ENCODE measurements around the gene IAH1. TPM values are rescaled to one million over a fixed set of nuclear protein-coding genes. Genes with fewer than 3 reads are reported as not detected.

Gene IAH1
- total RNA-seq, 2 donors from 2014 or later, result 43.6 to 45.2 TPM

DNA sequence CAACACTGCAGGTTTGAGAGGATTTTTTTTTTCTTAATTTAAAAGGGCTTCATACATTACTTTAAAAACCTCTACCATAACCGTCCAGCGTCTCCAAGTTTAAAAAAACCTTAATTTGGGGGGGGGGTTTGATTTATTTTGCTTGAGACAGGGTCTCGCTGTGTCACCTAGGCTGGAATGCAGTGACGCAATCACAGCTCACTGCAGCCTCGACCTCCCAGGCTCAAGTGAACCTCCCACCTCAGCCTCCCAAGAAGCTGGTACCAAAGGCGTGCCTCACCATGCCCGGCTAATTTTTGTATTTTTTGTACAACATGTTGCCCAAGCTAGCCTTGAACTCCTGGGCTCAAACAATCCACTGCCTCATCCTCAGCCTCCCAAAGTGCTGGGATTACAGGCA lies 44.4 kb downstream of the IAH1 start:
- Mint-ChIP-seq H3K4me3 (no peak overlapping the region), H3K27me3 (no peaks in the 10 kb centered on the region), H3K27ac (no peak overlapping the region), H3K4me1 (peaks cover 3% of the 10 kb centered on the region), H3K36me3 (ENCODE audit: low read depth) (peaks cover 9% of the 10 kb centered on the region)
- DNase-seq, result no peak
- no peaks in the 10 kb centered on the region for H3K9me3 ChIP-seq (ENCODE audit: control insufficient read depth, low read length, poor library complexity, severe bottlenecking)
- no peak for ATAC-seq

DNA sequence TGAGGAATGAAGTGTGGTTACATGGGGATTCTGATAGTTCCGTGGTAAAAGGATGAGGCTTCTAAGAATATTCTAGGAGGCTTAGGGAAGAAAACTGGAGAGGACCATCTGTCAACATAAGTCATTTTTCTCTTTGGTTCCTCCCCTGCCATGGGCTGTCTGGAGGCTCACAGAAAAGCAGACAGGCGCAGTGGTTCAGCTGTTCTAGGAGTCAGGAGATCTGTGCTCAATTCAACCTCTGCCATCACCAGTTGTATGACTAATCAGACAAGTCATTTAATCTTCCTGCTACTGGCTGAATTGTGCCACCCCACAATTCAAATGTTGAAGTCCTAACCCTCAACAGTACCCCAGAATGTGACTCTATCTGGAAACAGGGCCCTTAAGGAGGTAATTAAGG lies 44.9 kb downstream of the IAH1 start:
- no peak overlapping the region for H3K4me3 Mint-ChIP-seq
- peaks cover 9% of the 10 kb centered on the region for H3K36me3 Mint-ChIP-seq (ENCODE audit: low read depth)
- peaks cover 3% of the 10 kb centered on the region for H3K4me1 Mint-ChIP-seq
- ATAC-seq, result no peak
- no peak for DNase-seq
- H3K27ac Mint-ChIP-seq, result no peak overlapping the region
- no peaks in the 10 kb centered on the region for H3K9me3 ChIP-seq (ENCODE audit: control insufficient read depth, low read length, poor library complexity, severe bottlenecking)
- H3K27me3 Mint-ChIP-seq, result no peaks in the 10 kb centered on the region

DNA sequence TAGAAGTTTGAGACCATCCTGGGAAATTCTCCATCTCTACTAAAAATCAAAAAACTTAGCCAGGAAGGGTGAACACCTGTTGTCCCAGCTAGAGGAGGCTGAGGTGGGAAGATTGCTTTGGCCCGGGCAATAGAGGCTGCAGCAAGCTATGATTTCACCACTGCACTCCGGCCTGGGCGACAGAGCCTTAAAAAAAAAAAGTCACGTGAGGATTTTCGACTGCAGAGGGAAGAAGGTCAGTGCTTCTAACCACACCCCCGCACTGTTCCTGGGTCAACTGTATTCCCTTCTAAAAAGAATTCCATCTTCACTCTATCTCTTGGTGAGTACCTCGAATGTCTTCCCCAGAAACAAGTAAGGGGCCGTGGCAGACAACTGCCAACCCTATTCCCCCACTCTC lies 49.9 kb downstream of the IAH1 start:
- H3K36me3 Mint-ChIP-seq (ENCODE audit: low read depth), result peaks cover 6% of the 10 kb centered on the region
- H3K4me3 Mint-ChIP-seq, result no peak overlapping the region
- no peak for DNase-seq
- peak overlapping the region; percentile 29 for H3K27ac Mint-ChIP-seq
- no peaks in the 10 kb centered on the region for H3K9me3 ChIP-seq (ENCODE audit: control insufficient read depth, low read length, poor library complexity, severe bottlenecking)
- ATAC-seq, result no peak
- H3K4me1 Mint-ChIP-seq, result peaks cover 8% of the 10 kb centered on the region
- H3K27me3 Mint-ChIP-seq, result no peaks in the 10 kb centered on the region

DNA sequence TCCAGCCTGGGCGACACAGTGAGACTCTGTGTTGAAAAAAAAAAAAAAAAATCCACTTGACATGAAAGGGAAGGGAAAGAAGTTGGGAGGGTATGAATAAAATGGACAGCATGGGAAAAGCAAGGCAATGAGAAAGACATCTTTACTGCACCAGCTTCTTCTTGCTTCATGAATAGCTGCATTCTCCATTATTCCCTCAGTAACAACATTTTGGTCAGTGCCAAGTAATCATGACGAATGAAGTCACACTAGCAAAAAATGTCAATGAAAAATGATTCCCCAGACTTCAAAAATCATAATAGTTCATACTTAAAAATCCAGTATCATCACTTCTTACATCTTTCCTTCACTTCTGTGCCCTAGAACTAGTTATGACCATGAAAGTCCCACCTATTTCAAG lies 50.9 kb downstream of the IAH1 start:
- DNase-seq, result no peak
- Mint-ChIP-seq H3K4me1 (peaks cover 8% of the 10 kb centered on the region), H3K27me3 (no peaks in the 10 kb centered on the region), H3K4me3 (no peak overlapping the region), H3K27ac (peak overlapping the region; percentile 29), H3K36me3 (ENCODE audit: low read depth) (peaks cover 6% of the 10 kb centered on the region)
- H3K9me3 ChIP-seq (ENCODE audit: control insufficient read depth, low read length, poor library complexity, severe bottlenecking), result no peaks in the 10 kb centered on the region
- ATAC-seq, result no peak

- ATAC-seq, result no peak
- no peaks in the 10 kb centered on the region for H3K9me3 ChIP-seq (ENCODE audit: control insufficient read depth, low read length, poor library complexity, severe bottlenecking)
- Mint-ChIP-seq H3K4me3 (no peak overlapping the region), H3K36me3 (ENCODE audit: low read depth) (peaks cover 2% of the 10 kb centered on the region), H3K27ac (peak overlapping the region; percentile 34), H3K4me1 (peaks cover 8% of the 10 kb centered on the region), H3K27me3 (no peaks in the 10 kb centered on the region)
- DNase-seq, result no peak
These were observed 53.8 kb downstream of the IAH1 start for GRCh38 chr2:9527995-9528787.

DNA sequence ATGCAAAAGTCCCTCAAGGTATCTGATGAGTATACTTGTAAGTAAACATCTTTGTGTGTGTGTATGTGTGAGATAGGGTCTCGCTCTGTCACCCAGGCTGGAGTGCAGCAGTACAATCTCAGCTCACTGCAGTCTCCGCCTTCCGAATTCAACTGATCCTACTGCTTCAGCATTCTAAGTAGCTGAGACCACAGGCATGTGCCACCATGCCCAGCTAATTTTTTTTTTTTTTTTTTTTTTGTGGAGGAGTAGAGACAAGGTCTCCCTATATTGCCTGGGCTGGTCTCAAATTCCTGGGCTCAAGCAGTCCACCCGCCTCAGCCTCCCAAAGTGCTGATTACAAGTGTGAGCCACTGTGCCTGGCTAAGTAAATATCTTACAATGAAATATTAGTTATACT lies 58.1 kb downstream of the IAH1 start:
- H3K4me3 Mint-ChIP-seq, result no peak overlapping the region
- no peaks in the 10 kb centered on the region for H3K9me3 ChIP-seq (ENCODE audit: control insufficient read depth, low read length, poor library complexity, severe bottlenecking)
- no peaks in the 10 kb centered on the region for H3K36me3 Mint-ChIP-seq (ENCODE audit: low read depth)
- no peak for DNase-seq
- no peak for ATAC-seq
- H3K4me1 Mint-ChIP-seq, result peaks cover 7% of the 10 kb centered on the region
- no peak overlapping the region for H3K27ac Mint-ChIP-seq
- H3K27me3 Mint-ChIP-seq, result no peaks in the 10 kb centered on the region

- H3K4me1 Mint-ChIP-seq, result peaks cover 9% of the 10 kb centered on the region
- no peak overlapping the region for H3K4me3 Mint-ChIP-seq
- ATAC-seq, result no peak
- no peak for DNase-seq
- H3K9me3 ChIP-seq (ENCODE audit: control insufficient read depth, low read length, poor library complexity, severe bottlenecking), result no peaks in the 10 kb centered on the region
- no peaks in the 10 kb centered on the region for H3K36me3 Mint-ChIP-seq (ENCODE audit: low read depth)
- no peak overlapping the region for H3K27ac Mint-ChIP-seq
- no peaks in the 10 kb centered on the region for H3K27me3 Mint-ChIP-seq
These were observed 59.3 kb downstream of the IAH1 start for GRCh38 chr2:9533663-9534062.

DNA sequence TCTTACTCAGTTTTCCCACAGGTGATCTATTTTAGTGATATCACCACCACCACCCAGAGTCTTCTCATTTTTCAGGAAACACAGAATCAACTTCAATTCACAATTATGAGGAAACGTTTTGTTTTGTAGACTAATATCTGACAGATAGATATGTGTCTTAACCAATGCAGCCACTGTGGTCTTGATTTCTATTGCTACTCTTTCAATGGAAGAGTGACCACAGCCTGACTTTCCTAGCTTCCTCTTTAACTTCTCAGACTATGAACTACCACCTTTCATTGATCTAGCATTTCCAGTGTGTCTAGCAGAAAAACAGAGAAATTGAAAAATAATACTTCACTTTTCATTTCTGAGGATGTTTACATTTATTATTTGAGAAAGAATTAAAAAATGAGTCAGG lies 60.8 kb downstream of the IAH1 start:
- ATAC-seq, result no peak
- no peaks in the 10 kb centered on the region for H3K36me3 Mint-ChIP-seq (ENCODE audit: low read depth)
- H3K27ac Mint-ChIP-seq, result no peak overlapping the region

DNA sequence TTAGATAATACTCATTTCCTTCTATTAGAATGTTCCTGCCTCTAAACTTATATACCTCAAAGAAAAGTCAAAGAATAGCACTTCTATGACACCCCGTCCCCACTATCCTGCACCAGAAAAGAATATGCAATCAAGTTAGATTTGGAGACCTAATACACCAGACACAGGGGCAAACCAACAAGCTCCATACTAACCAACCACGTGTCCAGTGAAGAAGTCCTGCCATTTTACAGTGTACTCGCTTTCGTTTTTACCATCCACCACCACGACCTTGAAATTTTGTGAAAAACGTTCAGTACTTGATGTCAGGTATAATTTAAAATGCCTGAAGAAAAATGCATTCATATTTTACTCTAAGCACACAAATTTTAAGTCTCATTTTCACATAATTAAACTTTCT lies 62.2 kb downstream of the IAH1 start:
- ATAC-seq, result no peak
- no peaks in the 10 kb centered on the region for H3K36me3 Mint-ChIP-seq (ENCODE audit: low read depth)
- H3K9me3 ChIP-seq (ENCODE audit: control insufficient read depth, low read length, poor library complexity, severe bottlenecking), result no peaks in the 10 kb centered on the region
- H3K27ac Mint-ChIP-seq, result peak overlapping the region; percentile 51
- H3K4me3 Mint-ChIP-seq, result no peak overlapping the region
- DNase-seq, result no peak
- no peaks in the 10 kb centered on the region for H3K27me3 Mint-ChIP-seq
- H3K4me1 Mint-ChIP-seq, result peaks cover 11% of the 10 kb centered on the region

More for the DNA sequence above, 60.8 kb downstream of the IAH1 start:
- H3K4me3 Mint-ChIP-seq, result no peak overlapping the region
- H3K9me3 ChIP-seq (ENCODE audit: control insufficient read depth, low read length, poor library complexity, severe bottlenecking), result no peaks in the 10 kb centered on the region
- peaks cover 9% of the 10 kb centered on the region for H3K4me1 Mint-ChIP-seq
- DNase-seq, result no peak
- H3K27me3 Mint-ChIP-seq, result no peaks in the 10 kb centered on the region

DNA sequence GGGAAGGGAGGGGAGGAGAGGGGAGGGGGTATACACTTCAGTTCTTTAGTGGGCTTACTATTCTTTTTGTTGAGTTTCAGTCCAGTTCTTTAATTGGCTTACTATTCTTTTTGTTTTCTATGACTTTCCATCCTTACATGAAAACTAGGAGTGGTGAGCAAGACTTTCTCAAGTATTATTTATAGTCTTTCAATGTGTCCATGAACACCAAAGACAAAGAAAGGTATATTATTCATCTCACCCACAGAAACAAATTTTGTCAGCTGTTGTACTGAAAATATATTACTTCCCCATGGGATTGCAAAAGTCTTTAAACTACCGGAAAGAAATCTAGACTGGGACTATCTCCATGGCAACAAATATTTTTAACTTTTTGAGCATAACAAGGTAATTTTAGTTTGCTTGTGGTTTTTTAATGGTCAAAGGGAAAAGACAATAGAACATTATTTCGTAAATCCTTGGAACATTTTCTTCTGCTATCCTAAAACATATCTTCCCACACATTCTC lies 63.7 kb downstream of the IAH1 start:
- peaks cover 11% of the 10 kb centered on the region for H3K4me1 Mint-ChIP-seq
- no peak overlapping the region for H3K4me3 Mint-ChIP-seq
- no peaks in the 10 kb centered on the region for H3K36me3 Mint-ChIP-seq (ENCODE audit: low read depth)
- H3K27me3 Mint-ChIP-seq, result no peaks in the 10 kb centered on the region
- peak overlapping the region; percentile 14 for H3K27ac Mint-ChIP-seq
- no peaks in the 10 kb centered on the region for H3K9me3 ChIP-seq (ENCODE audit: control insufficient read depth, low read length, poor library complexity, severe bottlenecking)
- ATAC-seq (no peak), DNase-seq (no peak)

Other genes with a start within 250 kb of the IAH1 start
- gene ITGB1BP1, start 51.0 kb upstream of the IAH1 start, total RNA-seq, result 10 to 100 TPM; 62.6 to 74.9 TPM
- 10 to 100 TPM; 18.1 to 19.0 TPM for gene CPSF3, start 50.9 kb upstream of the IAH1 start, total RNA-seq
- gene ADAM17, start 81.3 kb downstream of the IAH1 start, total RNA-seq, result 10 to 100 TPM; 27.2 to 34.0 TPM
- gene YWHAQ, start 156.4 kb downstream of the IAH1 start, total RNA-seq, result 100 to 1,000 TPM; 176 to 189 TPM

All from T-helper 17 cell (primary cell).